ENCODE results near the gene MXRA8.

The MXRA8 gene

DNA sequence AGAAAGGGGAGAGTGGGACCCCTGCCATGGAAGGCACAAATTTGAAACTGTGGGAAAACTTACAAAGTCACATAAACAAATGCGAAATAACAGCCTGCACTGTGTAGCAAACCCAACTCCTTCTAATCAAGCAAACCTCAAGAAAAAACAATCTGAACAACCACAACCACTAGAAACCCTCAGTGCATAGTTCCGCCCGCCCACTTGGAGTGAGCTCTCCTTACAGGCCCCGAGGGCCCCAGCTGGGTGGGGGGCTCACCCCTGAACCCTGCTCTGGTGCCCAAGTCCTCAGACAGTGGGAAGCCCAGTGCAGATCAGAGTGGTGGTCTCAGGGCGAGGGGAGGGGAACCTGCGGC is 931 bp upstream of the MXRA8 start:
- TF ChIP-seq, protein P1, sequence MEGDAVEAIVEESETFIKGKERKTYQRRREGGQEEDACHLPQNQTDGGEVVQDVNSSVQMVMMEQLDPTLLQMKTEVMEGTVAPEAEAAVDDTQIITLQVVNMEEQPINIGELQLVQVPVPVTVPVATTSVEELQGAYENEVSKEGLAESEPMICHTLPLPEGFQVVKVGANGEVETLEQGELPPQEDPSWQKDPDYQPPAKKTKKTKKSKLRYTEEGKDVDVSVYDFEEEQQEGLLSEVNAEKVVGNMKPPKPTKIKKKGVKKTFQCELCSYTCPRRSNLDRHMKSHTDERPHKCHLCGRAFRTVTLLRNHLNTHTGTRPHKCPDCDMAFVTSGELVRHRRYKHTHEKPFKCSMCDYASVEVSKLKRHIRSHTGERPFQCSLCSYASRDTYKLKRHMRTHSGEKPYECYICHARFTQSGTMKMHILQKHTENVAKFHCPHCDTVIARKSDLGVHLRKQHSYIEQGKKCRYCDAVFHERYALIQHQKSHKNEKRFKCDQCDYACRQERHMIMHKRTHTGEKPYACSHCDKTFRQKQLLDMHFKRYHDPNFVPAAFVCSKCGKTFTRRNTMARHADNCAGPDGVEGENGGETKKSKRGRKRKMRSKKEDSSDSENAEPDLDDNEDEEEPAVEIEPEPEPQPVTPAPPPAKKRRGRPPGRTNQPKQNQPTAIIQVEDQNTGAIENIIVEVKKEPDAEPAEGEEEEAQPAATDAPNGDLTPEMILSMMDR (IDR thresholded peaks at IDR 0.05): no peak

DNA sequence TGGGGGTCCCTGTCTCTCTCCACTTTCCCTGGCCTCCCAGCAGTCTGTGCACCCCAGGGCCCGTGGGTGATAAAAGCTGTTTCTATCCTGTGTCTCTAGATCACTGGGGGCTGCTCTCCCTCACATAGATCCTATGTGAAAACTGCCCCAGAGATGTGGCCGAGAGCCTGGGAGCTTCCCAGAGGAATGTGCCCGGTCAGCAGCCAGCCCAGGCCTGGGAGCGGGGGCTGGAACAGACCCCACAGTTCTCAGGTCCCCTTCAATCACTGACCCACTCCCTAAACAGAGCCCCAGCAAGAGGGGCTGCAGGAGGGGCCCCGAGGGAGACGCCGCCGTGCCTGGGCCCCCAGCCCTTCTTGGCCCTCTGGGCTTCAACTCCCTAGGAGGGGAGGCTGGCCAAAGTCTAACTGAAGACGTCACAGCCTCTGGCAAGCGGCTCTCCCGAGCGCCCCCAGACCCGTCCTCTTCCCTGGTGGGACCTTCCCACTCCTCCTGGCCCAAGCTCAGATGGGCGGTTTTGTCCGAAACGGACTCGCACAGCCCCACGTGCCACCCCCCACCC is 403 bp downstream of the MXRA8 start:
- TF ChIP-seq, protein P1 (IDR thresholded peaks at IDR 0.05): no peak

- TF ChIP-seq, protein P1 (IDR thresholded peaks at IDR 0.05): no peak
Measured at GRCh38 chr1:1356796-1357401, 1.5 kb downstream of the MXRA8 start.

DNA sequence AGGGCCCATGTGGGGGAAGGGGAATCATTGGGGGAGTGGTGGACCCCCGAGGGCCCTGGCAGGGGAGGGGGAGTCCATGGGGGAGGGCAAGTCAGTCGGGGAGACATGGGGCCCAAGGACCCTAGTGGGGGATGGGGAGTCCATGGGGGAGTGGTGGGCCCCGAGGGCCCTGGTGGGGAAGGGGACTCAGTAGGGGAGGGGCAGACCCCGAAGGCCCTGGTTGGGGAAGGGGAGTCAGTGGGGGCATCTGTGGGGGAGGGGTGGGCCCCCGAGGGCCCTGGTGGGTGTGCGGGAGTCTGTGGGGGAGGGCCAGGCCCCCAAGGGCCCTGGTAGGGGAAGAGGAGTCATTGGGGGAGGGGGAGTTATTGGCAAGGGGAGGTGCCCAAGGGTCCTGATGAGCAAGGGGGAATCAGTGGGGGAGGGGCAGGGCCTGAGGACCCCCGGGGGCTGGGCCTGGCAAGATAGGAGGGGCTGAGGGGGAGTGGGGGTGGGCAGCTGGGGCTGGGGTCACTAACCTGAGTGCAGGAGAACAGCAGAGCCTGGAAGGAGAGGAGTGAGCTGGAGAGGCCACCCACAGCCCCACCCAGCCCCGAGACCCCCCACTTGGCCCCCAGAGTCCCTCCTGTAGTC is 2.1 kb downstream of the MXRA8 start:
- TF ChIP-seq, protein P1 (IDR thresholded peaks at IDR 0.05): no peak

DNA sequence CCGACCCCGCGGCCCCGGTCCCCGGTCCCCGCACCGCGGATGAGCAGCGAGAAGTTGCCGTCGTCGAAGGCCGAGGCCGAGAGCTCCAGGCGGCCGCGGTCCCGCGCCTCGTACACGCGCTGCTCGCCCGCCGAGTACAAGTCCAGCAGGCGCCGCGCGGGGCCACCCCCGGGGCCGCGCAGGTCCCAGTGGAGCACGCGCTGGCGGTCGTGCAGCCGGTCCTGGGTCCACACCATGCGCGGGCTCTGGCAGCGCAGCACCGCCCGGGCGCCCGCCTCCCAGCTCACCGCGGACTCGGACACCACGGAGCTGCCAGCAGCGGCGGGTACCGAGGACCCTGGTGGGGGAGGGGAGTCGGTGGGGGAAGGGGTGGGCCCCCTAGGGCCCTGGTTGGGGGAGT is 2.9 kb downstream of the MXRA8 start:
- TF ChIP-seq, protein P1 (IDR thresholded peaks at IDR 0.05): no peak

DNA sequence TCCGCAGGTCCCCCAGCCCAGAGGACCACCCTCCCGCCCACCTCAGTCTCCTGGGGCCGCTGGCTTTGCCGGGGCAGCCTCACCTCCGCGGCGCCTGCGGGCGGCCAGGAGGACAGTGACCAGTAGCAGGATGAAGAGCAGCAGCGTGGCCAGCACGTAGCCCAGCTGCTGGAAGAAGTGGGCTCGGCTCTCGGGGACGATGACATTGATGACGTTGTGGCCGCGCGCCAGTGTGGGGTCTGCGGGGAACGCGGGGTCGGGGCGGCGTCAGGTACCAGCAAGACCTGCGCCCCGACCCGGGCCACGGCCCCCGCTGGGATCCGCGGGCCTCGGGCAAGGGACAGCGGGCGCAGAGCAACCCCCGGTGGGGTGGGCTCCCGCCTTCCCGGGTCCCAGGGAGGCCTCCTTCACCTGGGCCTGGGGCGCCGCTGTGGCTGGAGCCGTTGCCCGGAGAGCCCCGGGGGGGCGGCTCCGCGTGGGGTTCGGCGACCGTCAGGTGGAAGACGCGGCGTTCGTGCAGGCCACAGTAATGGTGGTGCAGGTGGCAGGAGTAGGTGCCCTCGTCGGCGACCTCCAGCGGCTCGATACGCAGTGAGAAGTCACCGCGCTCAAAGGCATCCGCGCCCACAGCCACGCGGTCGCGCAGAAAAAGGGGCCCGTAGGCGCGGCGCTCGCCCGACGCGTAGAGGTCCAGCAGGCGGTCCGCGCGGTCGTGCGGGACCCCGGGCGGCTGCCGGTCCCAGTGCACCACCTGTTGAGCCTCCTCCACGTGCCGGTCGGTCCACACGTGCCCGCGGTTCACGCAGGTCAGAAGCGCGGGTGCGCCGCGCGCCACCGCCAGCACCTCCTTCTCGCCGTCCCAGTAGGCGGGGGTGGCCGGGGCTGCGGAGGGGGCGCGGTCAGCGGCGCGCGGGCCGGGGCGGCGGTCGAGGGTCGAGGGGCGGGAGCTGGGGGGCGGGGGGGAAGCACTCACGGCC is 3.8 kb downstream of the MXRA8 start:
- TF ChIP-seq, protein P1 (IDR thresholded peaks at IDR 0.05): no peak

DNA sequence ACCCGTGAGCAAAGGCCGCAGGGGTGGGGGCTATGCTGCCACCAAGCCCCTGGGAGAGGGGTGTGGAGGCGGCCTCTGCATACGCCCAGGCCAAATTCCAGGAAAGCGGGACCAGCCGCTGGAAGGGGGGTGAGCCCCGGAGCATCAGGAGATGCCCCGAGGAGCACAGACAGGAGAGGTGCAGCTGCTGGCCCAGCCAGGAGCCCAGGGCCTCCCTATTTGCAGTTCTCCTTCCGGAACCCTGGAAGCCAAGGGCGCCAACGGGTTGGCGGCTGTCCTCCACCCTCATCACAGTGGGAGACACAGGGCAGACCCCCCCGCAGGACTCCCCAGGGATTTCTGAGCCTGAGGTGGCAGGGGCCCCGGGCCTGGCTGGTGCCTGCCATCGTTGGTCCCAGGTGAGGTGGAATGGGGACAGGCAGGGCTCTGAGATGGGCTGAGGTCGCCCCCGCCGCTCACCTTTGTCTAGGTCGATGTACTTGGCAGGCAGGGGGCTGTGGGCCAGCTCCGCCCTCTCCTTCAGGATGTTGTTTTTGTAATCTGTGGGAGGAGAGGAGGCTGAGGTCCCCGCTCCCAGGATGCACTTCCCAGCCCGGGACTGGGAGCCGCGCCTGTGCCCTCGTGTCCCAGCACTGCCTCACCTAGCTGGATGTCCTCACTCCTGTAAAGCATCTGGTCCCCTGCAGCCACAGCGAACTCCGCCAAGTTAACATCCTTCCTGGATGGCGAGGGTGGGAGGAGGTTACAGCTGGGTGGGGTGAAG is 4.8 kb downstream of the MXRA8 start:
- TF ChIP-seq, protein P1 (IDR thresholded peaks at IDR 0.05): no peak

All from LNCAP (cell line).